Lung (tissue), 12 donors: ENCODE data around the gene MACROH2A1. TPM values are rescaled to one million over a fixed set of nuclear protein-coding genes. Genes with fewer than 3 reads are reported as not detected.
A peak's percentile ranks its signal among the peaks of the same experiment; 100 is the strongest.

ENCODE experiments used
- ATAC-seq: fragments of 200-7000 bp; cut with Tn5 transposase; one replicate; pipeline ENCODE4 v1.9.1; 2020; ENCODE audit warnings: moderate number of reproducible peaks; ENCODE audit not compliant: insufficient read depth, low FRiP score
- DNase-seq, 3 donors: peaks; one replicate each; pipeline ENCODE4 v3.0.0-alpha.2; 2013 to 2017
- H3K27ac ChIP-seq, 2 donors: one replicate each; pipeline ENCODE4 v1.5.1; 2013; ENCODE audit warnings: mild to moderate bottlenecking in 2 of 2, moderate library complexity in 2 of 2, control low read depth in 1 of 2, inconsistent platforms in 1 of 2, low read depth in 1 of 2, low read length in 1 of 2
- H3K27me3 ChIP-seq, 3 donors: one replicate each; pipeline ENCODE4 v1.5.1; 2013; ENCODE audit warnings: low read length in 2 of 3; ENCODE audit not compliant: control insufficient read depth in 3 of 3, insufficient read depth in 3 of 3
- H3K36me3 ChIP-seq, 4 donors: one replicate each; pipeline ENCODE4 v1.5.1; 2013; ENCODE audit warnings: low read length in 4 of 4, mild to moderate bottlenecking in 1 of 4, moderate library complexity in 1 of 4; ENCODE audit not compliant: control insufficient read depth in 4 of 4, insufficient read depth in 4 of 4
- H3K4me1 ChIP-seq, 5 donors: one replicate each; pipeline ENCODE4 v1.5.1; 2013; ENCODE audit warnings: low read length in 5 of 5, mild to moderate bottlenecking in 2 of 5, moderate library complexity in 1 of 5; ENCODE audit not compliant: control insufficient read depth in 5 of 5, insufficient read depth in 5 of 5
- H3K4me3 ChIP-seq: one replicate; pipeline ENCODE4 v1.5.1; 2013; ENCODE audit warnings: mild to moderate bottlenecking, control low read depth, moderate library complexity
- H3K9ac ChIP-seq, 2 donors: one replicate each; pipeline ENCODE4 v1.5.1; 2013; ENCODE audit warnings: low read length in 2 of 2, control low read depth in 1 of 2; ENCODE audit not compliant: insufficient read depth in 1 of 2
- H3K9me3 ChIP-seq, 4 donors: one replicate each; pipeline ENCODE4 v1.5.1; 2013; ENCODE audit warnings: low read length in 3 of 4, mild to moderate bottlenecking in 1 of 4, moderate library complexity in 1 of 4; ENCODE audit not compliant: control insufficient read depth in 4 of 4, insufficient read depth in 3 of 4
- CTCF ChIP-seq: IDR thresholded peaks from 2 replicates; pipeline ENCODE4 v1.5.1; 2012; ENCODE audit warnings: mild to moderate bottlenecking; ENCODE audit errors: control extremely low read depth, extremely low read depth
- WGBS, 2 donors: extraction: QIAGEN DNeasy Blood & Tissue Kit; methylation state at CpG; one replicate each; pipeline ENCODE4 v1.1.7; 2013; 5-methylcytosine and 5-hydroxymethylcytosine counted together
- polyA plus RNA-seq, 2 donors: library from polyadenylated mRNA; stranded (reverse); fragments of 200-250 nt; gene quantifications; one replicate each; pipeline ENCODE4 v1.2.1, GENCODE V29; 2013
- total RNA-seq, 2 donors: library from RNA; depleted of rRNA in 1 of 2; stranded (reverse); fragments of >200 nt in 1 of 2; gene quantifications; one replicate each; pipeline ENCODE4 v1.2.1, GENCODE V29; 2014 to 2021
- donor health status: control.
- donor health status: control.
- donor health status: Bipolar disorder and iron deficiency.
- donor health status: healthy.
- donor health status: DM: yes; HTN: yes; CAD: no.

MACROH2A1 gene
- total and polyA plus RNA-seq, 4 donors = 149 to 334 (median 248) TPM

- ATAC-seq (no peak), DNase-seq (peak; percentile 94 to 98 (median 97))
- Histone ChIP-seq H3K27me3 (no peaks in the 10 kb centered on the region), H3K9me3 (no peaks in the 10 kb centered on the region), H3K27ac (no peak overlapping the region), H3K36me3 (no peaks in the 10 kb centered on the region), H3K4me3 (no peak overlapping the region), H3K4me1 (peaks cover 0 to 93% (median 66%) of the 10 kb centered on the region in 5 donors), H3K9ac (no peak overlapping the region)
- WGBS, 2 donors = 74 to 77% methylated on average over 8 of the region's 8 CpGs
- no peak for TF ChIP-seq CTCF
Observed at GRCh38 chr5:135442431-135443160, 43.6 kb upstream of the MACROH2A1 start.

GRCh38 chr5:135441919-135442318, 42.9 kb upstream of the MACROH2A1 start:
- H3K4me3 ChIP-seq = no peak overlapping the region
- 76 to 77% methylated on average over 4 of the region's 4 CpGs for WGBS, 2 donors
- peak overlapping the region in 1 of 2 donors; percentile 17 for H3K27ac ChIP-seq
- H3K9ac ChIP-seq = no peak overlapping the region
- no peak for TF ChIP-seq CTCF
- ATAC-seq (no peak), DNase-seq (no peak)
- H3K27me3 ChIP-seq = no peaks in the 10 kb centered on the region
- no peaks in the 10 kb centered on the region for H3K36me3 ChIP-seq
- peaks cover 0 to 98% (median 68%) of the 10 kb centered on the region in 5 donors for H3K4me1 ChIP-seq
- H3K9me3 ChIP-seq = no peaks in the 10 kb centered on the region

GRCh38 chr5:135441350-135441831, 42.4 kb upstream of the MACROH2A1 start:
- TF ChIP-seq CTCF = no peak
- Histone ChIP-seq H3K9me3 (no peaks in the 10 kb centered on the region), H3K27ac (no peak overlapping the region), H3K36me3 (no peaks in the 10 kb centered on the region), H3K4me3 (no peak overlapping the region), H3K9ac (no peak overlapping the region), H3K27me3 (no peaks in the 10 kb centered on the region), H3K4me1 (peaks cover 0 to 98% (median 73%) of the 10 kb centered on the region in 5 donors)
- ATAC-seq = no peak
- peak; percentile 88 to 94 (median 94) for DNase-seq
- 31 to 39% methylated on average over 11 of the region's 11 CpGs for WGBS, 2 donors
